Ovary (tissue), 9 donors: ENCODE measurements around the gene PTGES2. TPM values are rescaled to one million over a fixed set of nuclear protein-coding genes. Genes with fewer than 3 reads are reported as not detected.

Experiments
- DNase-seq, 5 donors: peaks; one replicate each; pipeline ENCODE4 v3.0.0-alpha.2; 2019 to 2020
- H3K27ac ChIP-seq, 2 donors: fragments of 200-600 bp; one replicate each; pipeline versions ENCODE4 v1.5.1 to v1.8.0; 2019 to 2022
- H3K27me3 ChIP-seq: fragments of 200-600 bp; one replicate; pipeline ENCODE4 v1.8.0; 2022
- H3K36me3 ChIP-seq: fragments of 200-600 bp; sonication (generic); one replicate; pipeline ENCODE4 v1.5.1; 2019
- H3K4me1 ChIP-seq: one replicate; pipeline ENCODE4 v1.8.1; 2013; ENCODE audit warnings: mild to moderate bottlenecking, moderate library complexity; ENCODE audit not compliant: insufficient read depth
- H3K4me3 ChIP-seq: fragments of 200-600 bp; sonication (generic); one replicate; pipeline ENCODE4 v1.5.1; 2017
- H3K9me3 ChIP-seq, 2 donors: fragments of 200-600 bp in 1 of 2; sonication (generic) in 1 of 2; one replicate each; pipeline versions ENCODE4 v1.5.1 to v1.8.1; 2013 to 2019; ENCODE audit warnings: mild to moderate bottlenecking in 1 of 2, moderate library complexity in 1 of 2
- EP300 ChIP-seq: sonication (generic); formaldehyde crosslinking; IDR thresholded peaks from one replicate; pipeline ENCODE4 v1.6.1; 2017; ENCODE audit warnings: antibody characterized with exemption
- POLR2A ChIP-seq: fragments of 450-650 bp; IDR thresholded peaks from one replicate; pipeline ENCODE4 v1.6.1; 2017; ENCODE audit warnings: antibody characterized with exemption, mild to moderate bottlenecking, moderate library complexity
- WGBS, 3 donors: extraction: QIAGEN DNeasy Blood & Tissue Kit in 1 of 3; methylation state at CpG; one replicate each; pipeline versions ENCODE4 v1.1.5 to v1.1.7; 2013 to 2017; 5-methylcytosine and 5-hydroxymethylcytosine counted together
- intact Hi-C, 4 donors: fragments of 100-400 bp; cut with DNase I; formaldehyde crosslinking; loops; one replicate each; pipeline versions ENCODE4 v1.11.0 to v1.15.1; 2022 to 2023
- polyA plus RNA-seq, 2 donors: library from polyadenylated mRNA; stranded (reverse); fragments of 200-250 nt in 1 of 2; fragments of 350-450 nt in 1 of 2; fragmentation: Illumina TruSeq in 1 of 2; extraction: RNeasy Lipid Tissue Mini Kit (QIAGEN cat#74804) in 1 of 2; gene quantifications; one replicate each; pipeline ENCODE4 v1.2.3, GENCODE V29; 2013 to 2014
- total RNA-seq, 7 donors: library from RNA; depleted of rRNA in 2 of 7; stranded (reverse); fragments of >200 nt in 2 of 7; fragmentation: NEBNext Ultra II Directional in 3 of 7; extraction: Animal tissue kit (Norgen Biotek cat#: 25700) in 3 of 7; gene quantifications; one replicate each; pipeline versions ENCODE4 v1.1.0 to v1.2.4, GENCODE V29; 2016 to 2023
- TF ChIP-seq, protein P1 (sequence below), 3 donors: fragments of 450-650 bp in 2 of 3; fragments of 200-600 bp in 1 of 3; IDR thresholded peaks; one replicate each; pipeline versions ENCODE4 v1.5.1 to v1.8.0; 2016 to 2022; ENCODE audit warnings: antibody characterized with exemption in 3 of 3, mild to moderate bottlenecking in 1 of 3
- donor health status: DM: no; HTN: no; CAD: no; lungs with moderate emphysema.
- donor health status: DM: no; HTN: no; CAD: no.
- donor health status: Bipolar disorder and iron deficiency.
- donor health status: DM: yes; HTN: yes; CAD: no.
- donor health status: DM: no; HTN: no; CAD: no.
- donor health status: DM: yes; HTN: yes; CAD: no.

Gene PTGES2
- total and polyA plus RNA-seq, 9 donors = 19.6 to 69.5 (median 59.0) TPM

DNA sequence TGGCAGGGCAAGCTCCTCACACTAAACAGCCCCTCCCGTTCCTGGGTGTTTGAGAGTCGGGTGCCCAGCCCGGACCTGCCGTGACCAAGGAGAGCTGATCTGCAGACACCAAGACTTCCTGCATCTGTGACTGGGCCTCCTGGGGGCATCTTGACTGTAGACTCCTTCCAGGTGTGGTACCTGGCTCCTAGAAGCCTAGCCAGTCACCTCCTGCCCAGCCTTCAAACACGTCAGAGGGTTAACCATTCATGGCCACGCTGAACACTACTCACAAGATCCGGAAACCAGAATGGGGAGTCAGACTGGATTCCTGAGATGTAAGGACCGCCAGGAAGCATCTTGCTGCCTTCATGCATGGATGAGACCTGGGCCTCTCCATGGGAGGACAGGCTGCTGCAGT lies 18.0 kb upstream of the PTGES2 start:
- 75 to 80% (median 75%) methylated on average over 8 of the region's 8 CpGs for WGBS, 3 donors
- intact Hi-C loops = no loop called here
- H3K9me3 ChIP-seq = no peaks in the 10 kb centered on the region
- no peak for DNase-seq
- TF ChIP-seq, protein P1, sequence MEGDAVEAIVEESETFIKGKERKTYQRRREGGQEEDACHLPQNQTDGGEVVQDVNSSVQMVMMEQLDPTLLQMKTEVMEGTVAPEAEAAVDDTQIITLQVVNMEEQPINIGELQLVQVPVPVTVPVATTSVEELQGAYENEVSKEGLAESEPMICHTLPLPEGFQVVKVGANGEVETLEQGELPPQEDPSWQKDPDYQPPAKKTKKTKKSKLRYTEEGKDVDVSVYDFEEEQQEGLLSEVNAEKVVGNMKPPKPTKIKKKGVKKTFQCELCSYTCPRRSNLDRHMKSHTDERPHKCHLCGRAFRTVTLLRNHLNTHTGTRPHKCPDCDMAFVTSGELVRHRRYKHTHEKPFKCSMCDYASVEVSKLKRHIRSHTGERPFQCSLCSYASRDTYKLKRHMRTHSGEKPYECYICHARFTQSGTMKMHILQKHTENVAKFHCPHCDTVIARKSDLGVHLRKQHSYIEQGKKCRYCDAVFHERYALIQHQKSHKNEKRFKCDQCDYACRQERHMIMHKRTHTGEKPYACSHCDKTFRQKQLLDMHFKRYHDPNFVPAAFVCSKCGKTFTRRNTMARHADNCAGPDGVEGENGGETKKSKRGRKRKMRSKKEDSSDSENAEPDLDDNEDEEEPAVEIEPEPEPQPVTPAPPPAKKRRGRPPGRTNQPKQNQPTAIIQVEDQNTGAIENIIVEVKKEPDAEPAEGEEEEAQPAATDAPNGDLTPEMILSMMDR (IDR thresholded peaks at IDR 0.05) = no peak
- no peak for TF ChIP-seq POLR2A
- no peak for TF ChIP-seq EP300
- no peak overlapping the region for H3K27ac ChIP-seq
- no peaks in the 10 kb centered on the region for H3K4me1 ChIP-seq
- H3K36me3 ChIP-seq = no peaks in the 10 kb centered on the region
- no peak overlapping the region for H3K4me3 ChIP-seq
- no peaks in the 10 kb centered on the region for H3K27me3 ChIP-seq

DNA sequence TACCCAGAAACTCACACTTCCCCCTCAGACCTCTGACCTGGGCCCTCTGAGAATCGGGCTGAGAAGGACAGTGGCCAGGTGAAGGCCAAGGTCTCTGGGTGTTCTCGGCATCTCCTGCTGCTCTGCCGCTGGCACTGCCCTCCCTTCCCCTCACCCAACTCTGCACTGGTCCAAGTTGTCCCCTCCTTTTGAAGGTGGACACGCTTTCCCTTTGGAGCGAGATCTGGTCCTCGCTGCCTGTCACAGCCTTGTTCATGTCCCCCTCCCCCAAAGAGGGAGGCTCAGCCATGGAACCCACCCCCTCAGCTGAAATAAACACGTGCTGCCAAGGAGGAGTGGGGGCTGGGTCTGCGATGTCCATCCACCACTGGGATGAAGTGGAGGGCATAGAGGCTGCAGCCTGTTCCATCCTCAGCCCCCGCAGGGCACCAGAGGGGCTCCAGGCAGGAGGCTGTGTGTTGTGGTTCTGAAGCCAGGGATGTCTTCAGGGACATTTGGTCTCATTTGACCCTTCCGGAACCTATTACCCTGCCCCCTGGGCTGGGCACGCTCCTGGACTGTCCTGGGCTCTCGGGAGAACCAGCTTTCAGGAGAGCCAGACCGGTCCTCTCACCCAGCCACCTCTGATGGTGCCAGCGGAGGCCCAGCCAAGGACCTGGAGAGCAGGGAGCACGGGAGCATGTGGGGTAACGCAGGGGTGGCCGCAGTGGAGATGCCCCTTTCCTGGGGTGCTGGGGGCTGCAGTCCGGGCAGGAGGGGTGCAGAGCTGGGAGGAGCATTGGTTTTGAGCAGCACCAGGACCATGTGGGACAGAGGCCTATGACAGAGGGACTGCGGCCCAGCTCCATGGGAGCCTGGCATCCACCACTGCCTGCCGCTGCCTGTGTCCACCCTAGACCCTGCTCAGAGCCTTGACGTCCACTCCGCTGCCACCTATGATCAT lies 17.0 kb upstream of the PTGES2 start:
- Histone ChIP-seq H3K4me1 (no peaks in the 10 kb centered on the region), H3K36me3 (no peaks in the 10 kb centered on the region), H3K27ac (no peak overlapping the region), H3K9me3 (no peaks in the 10 kb centered on the region), H3K27me3 (no peaks in the 10 kb centered on the region), H3K4me3 (no peak overlapping the region)
- intact Hi-C loops = no loop called here
- DNase-seq = no peak
- TF ChIP-seq EP300 (no peak), POLR2A (no peak)
- TF ChIP-seq, protein P1 (IDR thresholded peaks at IDR 0.05) = no peak
- 82 to 83% (median 83%) methylated on average over 20 to 22 of the region's 22 CpGs for WGBS, 3 donors

DNA sequence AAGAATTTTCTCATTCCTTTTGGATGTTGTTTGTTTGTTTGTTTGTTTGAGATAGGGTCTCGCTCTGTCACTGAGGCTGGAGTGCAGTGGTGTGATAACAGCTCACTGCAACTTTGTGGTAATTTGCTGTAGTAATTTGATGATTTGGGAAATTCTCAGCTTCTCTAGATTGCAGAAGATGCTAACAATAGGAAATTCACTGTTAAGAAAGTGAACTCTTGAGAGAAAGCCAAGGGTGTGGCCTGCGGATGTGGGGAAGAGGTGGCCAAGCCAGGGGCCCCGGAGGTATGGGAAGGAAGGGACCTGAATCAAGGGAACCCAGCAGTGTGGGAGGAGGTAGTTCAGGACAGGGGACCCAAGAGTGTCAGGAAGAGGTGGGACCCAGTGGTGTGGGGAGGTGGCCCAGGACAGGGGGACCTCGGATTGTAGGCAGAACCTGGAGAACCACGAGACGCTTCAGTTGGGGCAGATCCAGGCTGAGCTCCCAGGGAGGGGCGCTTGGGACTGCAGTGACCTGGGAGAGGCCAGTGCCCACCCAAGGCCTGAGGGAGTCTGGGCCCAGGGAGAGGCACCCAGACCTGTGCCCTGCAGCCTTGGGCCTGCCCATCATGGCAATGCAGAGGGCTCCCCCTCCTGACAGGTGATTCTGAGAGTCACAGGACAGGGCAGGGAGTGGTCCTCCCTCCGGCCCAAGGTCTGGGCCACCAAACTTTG lies 16.2 kb upstream of the PTGES2 start:
- H3K36me3 ChIP-seq = no peaks in the 10 kb centered on the region
- intact Hi-C loops = no loop called here

DNA sequence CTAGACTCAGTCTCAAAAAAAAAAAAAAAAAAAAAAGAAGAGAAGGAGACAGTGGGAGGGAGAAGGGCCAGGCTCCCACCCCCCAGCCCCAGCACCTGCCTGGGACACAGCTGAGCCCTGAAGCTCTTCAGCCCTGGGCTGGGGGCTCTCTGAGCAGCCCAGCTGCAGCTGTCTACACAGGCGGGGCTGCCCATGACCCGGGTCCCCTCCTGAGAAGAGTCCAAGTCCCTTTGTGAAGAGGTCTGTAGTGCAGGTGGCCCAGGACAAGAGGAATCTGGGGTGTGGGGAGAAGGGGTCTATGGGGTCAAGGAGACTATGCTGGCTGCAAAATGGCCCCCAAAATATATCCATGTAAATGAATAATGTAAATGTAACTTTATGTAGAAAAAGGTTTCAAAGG lies 15.1 kb upstream of the PTGES2 start:
- DNase-seq = no peak
- Histone ChIP-seq H3K27ac (no peak overlapping the region), H3K36me3 (no peaks in the 10 kb centered on the region), H3K9me3 (no peaks in the 10 kb centered on the region), H3K27me3 (no peaks in the 10 kb centered on the region), H3K4me1 (no peaks in the 10 kb centered on the region), H3K4me3 (no peak overlapping the region)
- intact Hi-C loops = no loop called here
- whole genome bisulfite sequencing, 3 donors = 71 to 86% (median 84%) methylated on average over 2 of the region's 2 CpGs
- TF ChIP-seq, protein P1 (IDR thresholded peaks at IDR 0.05) = no peak

More for the DNA sequence above, 16.2 kb upstream of the PTGES2 start:
- TF ChIP-seq EP300 (no peak), POLR2A (no peak)
- TF ChIP-seq, protein P1 (IDR thresholded peaks at IDR 0.05) = no peak
- Histone ChIP-seq H3K27ac (no peak overlapping the region), H3K4me1 (no peaks in the 10 kb centered on the region), H3K27me3 (no peaks in the 10 kb centered on the region), H3K9me3 (no peaks in the 10 kb centered on the region), H3K4me3 (no peak overlapping the region)
- WGBS, 3 donors = 78 to 82% (median 80%) methylated on average over 8 of the region's 8 CpGs
- DNase-seq = no peak
